ENCODE data around the gene ELAC2. TPM values are rescaled to one million over a fixed set of nuclear protein-coding genes. Genes with fewer than 3 reads are reported as not detected.

ELAC2 gene
- total RNA-seq, result 54.8 TPM
- long read RNA-seq, transcript ELAC2-201 (24 exons, 3,148 nt), result major isoform, 166 of 258 reads
- long read RNA-seq, transcript ELAC2-207 (16 exons, 2,737 nt), result minor isoform, 6 of 258 reads
- long read RNA-seq, transcript ELAC2-203 (23 exons, 2,671 nt), result minor isoform, 5 of 258 reads
- long read RNA-seq, partial matches to known transcripts, result 34 of 258 reads
- long read RNA-seq, other reads (novel, unspliced or antisense), result 47 of 258 reads

GRCh38 chr17:13017655-13018459 is at the start of gene ELAC2:
Gene ELAC2, minus strand, starts transcription at chr17:13018027. Its CDS starts 80 bp downstream, at chr17:13017947.
- peak; percentile 98 for DNase-seq (ENCODE audit: low spot score)

GRCh38 chr17:13065032-13065431 is 47.2 kb upstream of the ELAC2 start:
- DNase-seq (ENCODE audit: low spot score), result no peak

- DNase-seq (ENCODE audit: low spot score), result no peak
Measured at GRCh38 chr17:13055131-13055530, 37.3 kb upstream of the ELAC2 start.

- DNase-seq (ENCODE audit: low spot score), result no peak
Measured at GRCh38 chr17:13054666-13055065, 36.8 kb upstream of the ELAC2 start.

GRCh38 chr17:13051915-13052314 is 34.1 kb upstream of the ELAC2 start:
- DNase-seq (ENCODE audit: low spot score), result no peak

GRCh38 chr17:13047011-13047606 is 29.3 kb upstream of the ELAC2 start:
- DNase-seq (ENCODE audit: low spot score), result no peak

GRCh38 chr17:13046361-13046760 is 28.5 kb upstream of the ELAC2 start:
- DNase-seq (ENCODE audit: low spot score), result no peak

- no peak for DNase-seq (ENCODE audit: low spot score)
Measured at GRCh38 chr17:13044572-13045065, 26.8 kb upstream of the ELAC2 start.

- DNase-seq (ENCODE audit: low spot score), result no peak
Measured at GRCh38 chr17:13038931-13039665, 21.3 kb upstream of the ELAC2 start.

GRCh38 chr17:13036751-13037150 is 18.9 kb upstream of the ELAC2 start:
- DNase-seq (ENCODE audit: low spot score), result no peak

GRCh38 chr17:13035420-13035819 is 17.6 kb upstream of the ELAC2 start:
- DNase-seq (ENCODE audit: low spot score), result no peak

- no peak for DNase-seq (ENCODE audit: low spot score)
Measured at GRCh38 chr17:13031718-13032350, 14.0 kb upstream of the ELAC2 start.

- DNase-seq (ENCODE audit: low spot score), result no peak
Measured at GRCh38 chr17:13030459-13031300, 12.9 kb upstream of the ELAC2 start.

- DNase-seq (ENCODE audit: low spot score), result no peak
Measured at GRCh38 chr17:13030056-13030455, 12.2 kb upstream of the ELAC2 start.

- DNase-seq (ENCODE audit: low spot score), result no peak
Measured at GRCh38 chr17:13029340-13029739, 11.5 kb upstream of the ELAC2 start.

- DNase-seq (ENCODE audit: low spot score), result no peak
Measured at GRCh38 chr17:13027246-13027645, 9.4 kb upstream of the ELAC2 start.

GRCh38 chr17:13025687-13026086 is 7.9 kb upstream of the ELAC2 start:
- DNase-seq (ENCODE audit: low spot score), result no peak

GRCh38 chr17:13025258-13025627 is 7.4 kb upstream of the ELAC2 start:
- no peak for DNase-seq (ENCODE audit: low spot score)

GRCh38 chr17:13024526-13025257 is 6.9 kb upstream of the ELAC2 start:
- no peak for DNase-seq (ENCODE audit: low spot score)
